Naive B cell (primary cell): Measurements from ENCODE around the gene PAX5. TPM values are rescaled to one million over a fixed set of nuclear protein-coding genes. Genes with fewer than 3 reads are reported as not detected.

ENCODE experiments used
- ATAC-seq, 2 donors: fragments of 150-1000 bp; cut with Tn5 transposase; 2 replicates each; pipeline ENCODE4 v1.10.0; 2021; ENCODE audit warnings: low read depth in 2 of 2, mild to moderate bottlenecking in 2 of 2, moderate library complexity in 2 of 2
- DNase-seq: peaks from one replicate; pipeline ENCODE4 v3.0.0; 2022
- H3K27ac Mint-ChIP-seq, 6 donors: one replicate each; pipeline ENCODE4 v1.8.0; 2020 to 2022; ENCODE audit warnings: mild to moderate bottlenecking in 6 of 6, mixed read lengths in 6 of 6, moderate library complexity in 5 of 6, inconsistent platforms in 2 of 6
- H3K27me3 Mint-ChIP-seq, 3 donors: one replicate each; pipeline ENCODE4 v1.8.0; 2021 to 2022; ENCODE audit warnings: mixed read lengths in 3 of 3, mild to moderate bottlenecking in 1 of 3
- H3K36me3 Mint-ChIP-seq, 2 donors: one replicate each; pipeline ENCODE4 v1.8.0; 2020 to 2022; ENCODE audit warnings: mixed read lengths in 2 of 2, inconsistent platforms in 1 of 2, mild to moderate bottlenecking in 1 of 2
- H3K4me1 Mint-ChIP-seq, 3 donors: one replicate each; pipeline ENCODE4 v1.8.0; 2020 to 2022; ENCODE audit warnings: mixed read lengths in 3 of 3, inconsistent platforms in 1 of 3, mild to moderate bottlenecking in 1 of 3, moderate library complexity in 1 of 3
- H3K4me3 Mint-ChIP-seq, 8 donors: one replicate each; pipeline ENCODE4 v1.8.0; 2020 to 2022; ENCODE audit warnings: mild to moderate bottlenecking in 8 of 8, mixed read lengths in 8 of 8, moderate library complexity in 8 of 8, inconsistent platforms in 2 of 8
- H3K9me3 Mint-ChIP-seq, 7 donors: one replicate each; pipeline ENCODE4 v1.8.0; 2020 to 2022; ENCODE audit warnings: mixed read lengths in 7 of 7, mild to moderate bottlenecking in 5 of 7, inconsistent platforms in 2 of 7, moderate library complexity in 1 of 7
- polyA plus RNA-seq, 6 donors: library from polyadenylated mRNA; unstranded; fragments of 300-500 nt; fragmentation: Illumina TruSeq; gene quantifications; one replicate each; pipeline ENCODE4 v1.2.3, GENCODE V29; 2021; ENCODE audit warnings: low read depth in 6 of 6

Gene PAX5
- polyA plus RNA-seq, 6 donors from 2014 or later = 17.1 to 83.5 (median 45.3) TPM

- no peaks in the 10 kb centered on the region for H3K27me3 Mint-ChIP-seq
- peaks cover 45 to 59% of the 10 kb centered on the region in 2 donors for H3K36me3 Mint-ChIP-seq
- H3K27ac Mint-ChIP-seq = peak overlapping the region; percentile 94 to 98 (median 97)
- peak overlapping the region; percentile 76 to 97 (median 94) for H3K4me3 Mint-ChIP-seq
- no peaks in the 10 kb centered on the region for H3K9me3 Mint-ChIP-seq
- no peak for DNase-seq
- no peak for ATAC-seq
- peaks cover 76 to 92% (median 78%) of the 10 kb centered on the region in 3 donors for H3K4me1 Mint-ChIP-seq
Observed at GRCh38 chr9:37002036-37002412, 32.0 kb downstream of the PAX5 start.

GRCh38 chr9:37001459-37001858 lies 32.6 kb downstream of the PAX5 start:
- Mint-ChIP-seq H3K9me3 (no peaks in the 10 kb centered on the region), H3K4me1 (peaks cover 76 to 92% (median 78%) of the 10 kb centered on the region in 3 donors), H3K27ac (peak overlapping the region; percentile 67 to 98 (median 97)), H3K36me3 (peaks cover 40 to 59% of the 10 kb centered on the region in 2 donors), H3K27me3 (no peaks in the 10 kb centered on the region), H3K4me3 (peak overlapping the region; percentile 76 to 97 (median 94))
- DNase-seq (no peak), ATAC-seq (no peak)

GRCh38 chr9:36999728-37000333 lies 34.2 kb downstream of the PAX5 start:
- H3K27ac Mint-ChIP-seq = peak overlapping the region; percentile 93 to 98 (median 97)
- H3K36me3 Mint-ChIP-seq = peaks cover 36 to 45% of the 10 kb centered on the region in 2 donors
- ATAC-seq (peak; percentile 29), DNase-seq (no peak)
- no peaks in the 10 kb centered on the region for H3K27me3 Mint-ChIP-seq
- H3K9me3 Mint-ChIP-seq = no peaks in the 10 kb centered on the region
- peak overlapping the region; percentile 71 to 95 (median 86) for H3K4me3 Mint-ChIP-seq
- peaks cover 78 to 92% (median 79%) of the 10 kb centered on the region in 3 donors for H3K4me1 Mint-ChIP-seq

- peak overlapping the region; percentile 97 to 100 (median 98) for H3K27ac Mint-ChIP-seq
- H3K27me3 Mint-ChIP-seq = no peaks in the 10 kb centered on the region
- H3K4me1 Mint-ChIP-seq = peaks cover 92 to 97% (median 95%) of the 10 kb centered on the region in 3 donors
- ATAC-seq = no peak
- no peak for DNase-seq
- peaks cover 30 to 42% of the 10 kb centered on the region in 2 donors for H3K36me3 Mint-ChIP-seq
- H3K4me3 Mint-ChIP-seq = peak overlapping the region; percentile 73 to 90 (median 84)
- no peaks in the 10 kb centered on the region for H3K9me3 Mint-ChIP-seq
Observed at GRCh38 chr9:36997414-36997813, 36.7 kb downstream of the PAX5 start.

- Mint-ChIP-seq H3K27ac (peak overlapping the region; percentile 97 to 100 (median 98)), H3K4me1 (peaks cover 92 to 97% (median 95%) of the 10 kb centered on the region in 3 donors), H3K27me3 (no peaks in the 10 kb centered on the region), H3K36me3 (peaks cover 38 to 46% of the 10 kb centered on the region in 2 donors), H3K9me3 (peaks cover 0 to 4% (median 2%) of the 10 kb centered on the region in 7 donors), H3K4me3 (peak overlapping the region; percentile 73 to 90 (median 84))
- ATAC-seq (no peak), DNase-seq (no peak)
Observed at GRCh38 chr9:36996706-36997086, 37.4 kb downstream of the PAX5 start.

GRCh38 chr9:36995927-36996705 lies 38.0 kb downstream of the PAX5 start:
- peaks cover 0 to 8% (median 5%) of the 10 kb centered on the region in 7 donors for H3K9me3 Mint-ChIP-seq
- peak; percentile 73 for DNase-seq
- H3K36me3 Mint-ChIP-seq = peaks cover 39 to 47% of the 10 kb centered on the region in 2 donors

GRCh38 chr9:36993933-36994764 lies 39.9 kb downstream of the PAX5 start:
- DNase-seq = peak; percentile 95
- H3K4me1 Mint-ChIP-seq = peaks cover 86 to 96% (median 95%) of the 10 kb centered on the region in 3 donors
- H3K9me3 Mint-ChIP-seq = peaks cover 0 to 11% (median 5%) of the 10 kb centered on the region in 7 donors
- peaks cover 23 to 44% of the 10 kb centered on the region in 2 donors for H3K36me3 Mint-ChIP-seq
- H3K27me3 Mint-ChIP-seq = no peaks in the 10 kb centered on the region
- peak; percentile 84 to 85 for ATAC-seq
- peak overlapping the region; percentile 97 to 100 (median 98) for H3K27ac Mint-ChIP-seq
- peak overlapping the region; percentile 73 to 93 (median 84) for H3K4me3 Mint-ChIP-seq

More at GRCh38 chr9:36995927-36996705, 38.0 kb downstream of the PAX5 start:
- peak overlapping the region; percentile 97 to 100 (median 98) for H3K27ac Mint-ChIP-seq
- peaks cover 91 to 97% (median 95%) of the 10 kb centered on the region in 3 donors for H3K4me1 Mint-ChIP-seq
- no peaks in the 10 kb centered on the region for H3K27me3 Mint-ChIP-seq
- H3K4me3 Mint-ChIP-seq = peak overlapping the region; percentile 73 to 90 (median 84)
- ATAC-seq = peak; percentile 42 to 44

- ATAC-seq (no peak), DNase-seq (no peak)
- no peaks in the 10 kb centered on the region for H3K27me3 Mint-ChIP-seq
- H3K9me3 Mint-ChIP-seq = peaks cover 0 to 11% (median 5%) of the 10 kb centered on the region in 7 donors
- H3K4me3 Mint-ChIP-seq = peak overlapping the region; percentile 36 to 76 (median 70)
- H3K4me1 Mint-ChIP-seq = peaks cover 85 to 98% (median 98%) of the 10 kb centered on the region in 3 donors
- H3K27ac Mint-ChIP-seq = peak overlapping the region; percentile 91 to 99 (median 94)
- peaks cover 20 to 43% of the 10 kb centered on the region in 2 donors for H3K36me3 Mint-ChIP-seq
Observed at GRCh38 chr9:36992501-36993316, 41.4 kb downstream of the PAX5 start.

- H3K27me3 Mint-ChIP-seq = no peaks in the 10 kb centered on the region
- H3K4me3 Mint-ChIP-seq = peak overlapping the region; percentile 18 to 76 (median 56)
- peak overlapping the region; percentile 91 to 99 (median 94) for H3K27ac Mint-ChIP-seq
- H3K36me3 Mint-ChIP-seq = peaks cover 20 to 41% of the 10 kb centered on the region in 2 donors
- no peak for ATAC-seq
- peaks cover 85 to 98% (median 98%) of the 10 kb centered on the region in 3 donors for H3K4me1 Mint-ChIP-seq
- DNase-seq = no peak
- H3K9me3 Mint-ChIP-seq = peaks cover 0 to 11% (median 5%) of the 10 kb centered on the region in 7 donors
Observed at GRCh38 chr9:36991516-36992134, 42.4 kb downstream of the PAX5 start.

GRCh38 chr9:36988848-36989247 lies 45.2 kb downstream of the PAX5 start:
- Mint-ChIP-seq H3K36me3 (peaks cover 20 to 45% of the 10 kb centered on the region in 2 donors), H3K4me1 (peaks cover 75 to 89% (median 89%) of the 10 kb centered on the region in 3 donors), H3K27ac (peak overlapping the region; percentile 78 to 99 (median 94)), H3K9me3 (peaks cover 0 to 11% (median 5%) of the 10 kb centered on the region in 7 donors), H3K27me3 (no peaks in the 10 kb centered on the region), H3K4me3 (peak overlapping the region; percentile 18 to 91 (median 69))
- ATAC-seq = peak; percentile 42
- DNase-seq = no peak

GRCh38 chr9:36987891-36988290 lies 46.2 kb downstream of the PAX5 start:
- Mint-ChIP-seq H3K27ac (peak overlapping the region; percentile 91 to 97 (median 96)), H3K9me3 (peaks cover 0 to 11% (median 5%) of the 10 kb centered on the region in 7 donors), H3K27me3 (no peaks in the 10 kb centered on the region), H3K36me3 (peaks cover 19 to 45% of the 10 kb centered on the region in 2 donors), H3K4me1 (peaks cover 71 to 91% (median 89%) of the 10 kb centered on the region in 3 donors), H3K4me3 (peak overlapping the region; percentile 72 to 91 (median 78))
- ATAC-seq (no peak), DNase-seq (no peak)

GRCh38 chr9:36987409-36987808 lies 46.7 kb downstream of the PAX5 start:
- peaks cover 0 to 11% (median 5%) of the 10 kb centered on the region in 7 donors for H3K9me3 Mint-ChIP-seq
- DNase-seq (no peak), ATAC-seq (no peak)
- peaks cover 15 to 41% of the 10 kb centered on the region in 2 donors for H3K36me3 Mint-ChIP-seq
- H3K4me3 Mint-ChIP-seq = peak overlapping the region; percentile 72 to 91 (median 78)
- peaks cover 72 to 91% (median 89%) of the 10 kb centered on the region in 3 donors for H3K4me1 Mint-ChIP-seq
- H3K27me3 Mint-ChIP-seq = no peaks in the 10 kb centered on the region
- peak overlapping the region; percentile 91 to 97 (median 96) for H3K27ac Mint-ChIP-seq
